ENCODE data around the gene NME7. TPM values are rescaled to one million over a fixed set of nuclear protein-coding genes. Genes with fewer than 3 reads are reported as not detected.

The NME7 gene
- polyA plus RNA-seq, 1 of the 3 experiments (the other 2 are of a cell fraction), result 13.7 TPM

DNA sequence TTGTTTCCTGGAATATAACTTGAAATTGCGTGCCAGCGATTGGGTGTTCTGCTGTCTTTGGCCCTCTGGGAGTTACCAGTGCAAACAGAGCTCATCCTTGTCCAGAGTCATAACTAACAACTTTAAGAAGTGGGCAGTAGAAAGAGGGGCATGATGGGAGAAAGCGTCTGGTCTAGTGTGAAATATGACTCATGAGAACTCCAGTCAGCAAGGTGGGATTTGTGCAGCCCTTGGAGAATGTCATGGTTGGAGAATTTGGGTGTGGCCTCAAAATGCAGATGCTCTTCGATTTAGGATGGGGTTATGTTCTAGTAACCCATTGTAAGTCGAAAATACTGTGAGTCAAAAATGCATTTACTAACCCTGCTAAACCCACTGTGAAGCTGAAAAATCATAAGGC, 248.2 kb downstream of the NME7 start (continued):
- no peak for TF ChIP-seq EZH2phosphoT487 (IDR thresholded peaks at IDR 0.05; ENCODE audit: borderline replicate concordance, low read depth)
- TF ChIP-seq TAF1 (IDR thresholded peaks at IDR 0.05; ENCODE audit: borderline replicate concordance, low read depth, low read length), result no peak

DNA sequence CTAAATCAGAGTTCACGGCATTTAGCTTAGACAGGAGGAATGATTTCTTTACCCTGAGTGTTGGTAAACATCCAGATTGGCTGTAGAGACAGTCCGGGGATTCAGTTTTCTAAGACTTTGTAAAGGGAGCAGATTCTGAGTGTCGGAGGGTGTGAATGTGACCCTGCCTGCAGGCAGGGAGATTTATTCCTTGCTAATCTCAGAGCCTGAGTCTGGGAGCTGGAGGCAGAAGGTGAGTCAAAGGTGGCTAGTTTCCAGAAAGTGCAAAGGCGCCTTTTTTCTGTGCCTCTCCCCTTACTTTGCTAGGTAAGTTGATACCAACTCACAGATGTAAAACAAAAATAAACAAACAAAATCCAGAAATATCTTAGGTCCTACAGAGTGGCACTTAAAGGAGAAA, 249.4 kb downstream of the NME7 start:
- Histone ChIP-seq H3K27me3 (ENCODE audit: insufficient read depth) (no peaks in the 10 kb centered on the region), H3K4me3 (ENCODE audit: low read depth in 2 of 2, low read length in 1 of 2) (no peak overlapping the region), H3K36me3 (replicated peaks in 1 of 2; ENCODE audit: control insufficient read depth in 1 of 2, insufficient read depth in 2 of 2, low read length in 1 of 2) (peaks cover 50 to 82% of the 10 kb centered on the region in 2 experiments), H3K9me2 (no peaks in the 10 kb centered on the region), H3K9ac (no peak overlapping the region), H3K9me3 (no peaks in the 10 kb centered on the region), H2AFZ (ENCODE audit: low read depth) (no peak overlapping the region), H3K4me2 (no peak overlapping the region), H3F3A (replicated peaks; ENCODE audit: insufficient read depth) (peaks cover 8% of the 10 kb centered on the region), H3K79me2 (ENCODE audit: insufficient read depth) (peaks cover 86% of the 10 kb centered on the region), H3K27ac (ENCODE audit: low read depth in 2 of 2, low read length in 1 of 2) (0 out of 4 replicates have a peak overlapping the region, but pooled peaks of 1 of the 2 experiments have one; percentile 16), H4K20me1 (ENCODE audit: insufficient read depth) (no peaks in the 10 kb centered on the region), H3K4me1 (ENCODE audit: control insufficient read depth in 1 of 2, insufficient read depth in 2 of 2, low read depth in 1 of 2, low read length in 1 of 2) (peaks cover 17 to 48% of the 10 kb centered on the region in 2 experiments)
- ChIA-PET POLR2A (interaction anchor here (0.6 kb wide), 1 partner anchor 510 kb away, joined by 3 read pairs; no protein-coding TSS in a partner anchor), CTCF (no interaction called here)
- WGBS (ENCODE audit: low lambda C conversion rate), result 84% methylated on average over 4 of the region's 4 CpGs
- TF ChIP-seq USF2 (IDR thresholded peaks at IDR 0.05; ENCODE audit: borderline replicate concordance, low read depth, low read length) (no peak), NFIC (IDR thresholded peaks at IDR 0.05; ENCODE audit: borderline replicate concordance) (no peak), SIN3A (IDR thresholded peaks at IDR 0.05; ENCODE audit: borderline replicate concordance, low read depth, low read length) (no peak), ELF1 (IDR thresholded peaks at IDR 0.05) (no peak), JUND (IDR thresholded peaks at IDR 0.05) (no peak), TEAD4 (IDR thresholded peaks at IDR 0.05; ENCODE audit: borderline replicate concordance, insufficient read depth) (no peak)
- TF ChIP-seq, protein P1, sequence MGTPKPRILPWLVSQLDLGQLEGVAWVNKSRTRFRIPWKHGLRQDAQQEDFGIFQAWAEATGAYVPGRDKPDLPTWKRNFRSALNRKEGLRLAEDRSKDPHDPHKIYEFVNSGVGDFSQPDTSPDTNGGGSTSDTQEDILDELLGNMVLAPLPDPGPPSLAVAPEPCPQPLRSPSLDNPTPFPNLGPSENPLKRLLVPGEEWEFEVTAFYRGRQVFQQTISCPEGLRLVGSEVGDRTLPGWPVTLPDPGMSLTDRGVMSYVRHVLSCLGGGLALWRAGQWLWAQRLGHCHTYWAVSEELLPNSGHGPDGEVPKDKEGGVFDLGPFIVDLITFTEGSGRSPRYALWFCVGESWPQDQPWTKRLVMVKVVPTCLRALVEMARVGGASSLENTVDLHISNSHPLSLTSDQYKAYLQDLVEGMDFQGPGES (IDR thresholded peaks at IDR 0.05; ENCODE audit: low read depth, low read length), result no peak
- TF ChIP-seq, protein P2, sequence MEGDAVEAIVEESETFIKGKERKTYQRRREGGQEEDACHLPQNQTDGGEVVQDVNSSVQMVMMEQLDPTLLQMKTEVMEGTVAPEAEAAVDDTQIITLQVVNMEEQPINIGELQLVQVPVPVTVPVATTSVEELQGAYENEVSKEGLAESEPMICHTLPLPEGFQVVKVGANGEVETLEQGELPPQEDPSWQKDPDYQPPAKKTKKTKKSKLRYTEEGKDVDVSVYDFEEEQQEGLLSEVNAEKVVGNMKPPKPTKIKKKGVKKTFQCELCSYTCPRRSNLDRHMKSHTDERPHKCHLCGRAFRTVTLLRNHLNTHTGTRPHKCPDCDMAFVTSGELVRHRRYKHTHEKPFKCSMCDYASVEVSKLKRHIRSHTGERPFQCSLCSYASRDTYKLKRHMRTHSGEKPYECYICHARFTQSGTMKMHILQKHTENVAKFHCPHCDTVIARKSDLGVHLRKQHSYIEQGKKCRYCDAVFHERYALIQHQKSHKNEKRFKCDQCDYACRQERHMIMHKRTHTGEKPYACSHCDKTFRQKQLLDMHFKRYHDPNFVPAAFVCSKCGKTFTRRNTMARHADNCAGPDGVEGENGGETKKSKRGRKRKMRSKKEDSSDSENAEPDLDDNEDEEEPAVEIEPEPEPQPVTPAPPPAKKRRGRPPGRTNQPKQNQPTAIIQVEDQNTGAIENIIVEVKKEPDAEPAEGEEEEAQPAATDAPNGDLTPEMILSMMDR (IDR thresholded peaks at IDR 0.05), result no peak
- DNase-seq, result no peak

DNA sequence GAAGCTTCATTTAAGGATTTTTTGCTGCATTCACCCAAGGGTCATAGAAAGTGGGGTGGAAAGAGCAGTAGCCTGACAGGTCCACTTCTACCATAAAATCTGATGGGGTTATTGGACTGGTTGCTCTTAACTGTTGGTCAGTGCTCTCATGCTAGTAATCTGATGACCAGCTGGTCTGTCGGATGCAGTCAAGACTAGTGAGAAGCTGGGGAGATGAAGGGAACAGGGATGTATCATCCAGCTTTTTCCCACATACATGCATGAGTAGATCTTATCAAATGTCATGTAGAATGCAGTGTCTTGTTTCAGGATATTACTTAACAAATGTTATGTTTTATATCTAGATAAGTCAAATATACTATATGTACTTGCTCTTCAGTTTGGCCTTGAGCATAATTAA, 250.0 kb downstream of the NME7 start:
- Histone ChIP-seq H3K27me3 (ENCODE audit: insufficient read depth) (no peaks in the 10 kb centered on the region), H4K20me1 (ENCODE audit: insufficient read depth) (no peaks in the 10 kb centered on the region), H3K4me1 (ENCODE audit: control insufficient read depth in 1 of 2, insufficient read depth in 2 of 2, low read depth in 1 of 2, low read length in 1 of 2) (peaks cover 23 to 48% of the 10 kb centered on the region in 2 experiments), H3K9me2 (no peaks in the 10 kb centered on the region), H3K79me2 (ENCODE audit: insufficient read depth) (peaks cover 84% of the 10 kb centered on the region), H3F3A (replicated peaks; ENCODE audit: insufficient read depth) (peaks cover 15% of the 10 kb centered on the region), H3K36me3 (replicated peaks in 1 of 2; ENCODE audit: control insufficient read depth in 1 of 2, insufficient read depth in 2 of 2, low read length in 1 of 2) (peaks cover 56 to 78% of the 10 kb centered on the region in 2 experiments), H3K4me2 (no peak overlapping the region), H2AFZ (ENCODE audit: low read depth) (no peak overlapping the region), H3K9ac (no peak overlapping the region), H3K27ac (ENCODE audit: low read depth in 2 of 2, low read length in 1 of 2) (peak overlapping the region; percentile 16 to 30; a peak in 2 of 4 replicates), H3K9me3 (no peaks in the 10 kb centered on the region), H3K4me3 (ENCODE audit: low read depth in 2 of 2, low read length in 1 of 2) (no peak overlapping the region)
- ChIA-PET POLR2A (interaction anchor here (0.6 kb wide), 1 partner anchor 510 kb away, joined by 3 read pairs; no protein-coding TSS in a partner anchor), CTCF (interaction anchor here (0.8 kb wide), 1 partner anchor 516 kb away, joined by 3 read pairs; no protein-coding TSS in a partner anchor)
- DNase-seq, result no peak
- WGBS (ENCODE audit: low lambda C conversion rate), result 100% methylated on average over 1 of the region's 1 CpG
- TF ChIP-seq, protein P1 (IDR thresholded peaks at IDR 0.05; ENCODE audit: low read depth, low read length), result no peak
- TF ChIP-seq EZH2phosphoT487 (IDR thresholded peaks at IDR 0.05; ENCODE audit: borderline replicate concordance, low read depth) (no peak), USF1 (IDR thresholded peaks at IDR 0.05; ENCODE audit: borderline replicate concordance, low read depth) (no peak), YY1 (IDR thresholded peaks at IDR 0.05; ENCODE audit: low read depth) (no peak), MAX (IDR thresholded peaks at IDR 0.05; ENCODE audit: low read depth) (no peak), NFIC (IDR thresholded peaks at IDR 0.05; ENCODE audit: borderline replicate concordance) (no peak), TAF1 (IDR thresholded peaks at IDR 0.05; ENCODE audit: borderline replicate concordance, low read depth, low read length) (no peak), MXI1 (IDR thresholded peaks at IDR 0.05; ENCODE audit: low read depth, low read length) (no peak), GATA2 (CRISPR knock-in tag; IDR thresholded peaks at IDR 0.05) (no peak)
- TF ChIP-seq, protein P3, sequence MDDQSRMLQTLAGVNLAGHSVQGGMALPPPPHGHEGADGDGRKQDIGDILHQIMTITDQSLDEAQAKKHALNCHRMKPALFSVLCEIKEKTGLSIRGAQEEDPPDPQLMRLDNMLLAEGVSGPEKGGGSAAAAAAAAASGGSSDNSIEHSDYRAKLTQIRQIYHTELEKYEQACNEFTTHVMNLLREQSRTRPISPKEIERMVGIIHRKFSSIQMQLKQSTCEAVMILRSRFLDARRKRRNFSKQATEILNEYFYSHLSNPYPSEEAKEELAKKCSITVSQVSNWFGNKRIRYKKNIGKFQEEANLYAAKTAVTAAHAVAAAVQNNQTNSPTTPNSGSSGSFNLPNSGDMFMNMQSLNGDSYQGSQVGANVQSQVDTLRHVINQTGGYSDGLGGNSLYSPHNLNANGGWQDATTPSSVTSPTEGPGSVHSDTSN (IDR thresholded peaks at IDR 0.05), result no peak

All from SK-N-SH (cell line).